Peyer's patch (tissue), 4 donors: ENCODE data around the gene HARS1. TPM values are rescaled to one million over a fixed set of nuclear protein-coding genes. Genes with fewer than 3 reads are reported as not detected.

Source experiments
- small RNA-seq, 2 donors: library from RNA; depleted of rRNA; stranded (forward); fragments of <200 nt; gene quantifications; one replicate each; pipeline ENCODE3, GENCODE V24; 2016
- total RNA-seq, 4 donors: library from RNA; depleted of rRNA; stranded (reverse); fragments of >200 nt; gene quantifications; one replicate each; pipeline ENCODE4 v1.1.0, GENCODE V29; 2016

The HARS1 gene
- total RNA-seq, 4 donors from 2014 or later: 24.3 to 55.3 (median 46.1) TPM

Small RNA genes lying within 50 kb of the gene (small RNA-seq; reads per million reads assigned to genes)
- gene VTRNA1-1 (67.7 to 83.6 reads per million in 2 donors), gene VTRNA1-2 (8.5 to 44.1 reads per million in 2 donors), gene VTRNA1-3 (0 to 0.23 reads per million in 2 donors)

Other genes starting within 250 kb of the HARS1 start
- gene EIF4EBP3, start 143.7 kb downstream of the HARS1 start, total RNA-seq: 10 to 100 TPM in 3 of 4 donors, not detected in 1; 32.4 to 46.1 (median 32.9) TPM
- gene SRA1, start 133.9 kb downstream of the HARS1 start, total RNA-seq: 10 to 100 TPM; 19.8 to 38.6 (median 27.5) TPM
- 10 to 100 TPM; 21.7 to 78.5 (median 62.4) TPM for gene APBB3, start 126.8 kb downstream of the HARS1 start, total RNA-seq
- 10 to 100 TPM; 41.9 to 51.3 (median 49.9) TPM for gene SLC35A4, start 126.5 kb downstream of the HARS1 start, total RNA-seq
- 10 to 100 TPM in 2 of 4 donors, 1 to 10 TPM in 2; 3.3 to 16.0 (median 7.4) TPM for gene CD14, start 58.2 kb downstream of the HARS1 start, total RNA-seq
- gene TMCO6, start 51.9 kb downstream of the HARS1 start, total RNA-seq: 10 to 100 TPM; 21.9 to 90.9 (median 42.2) TPM
- gene NDUFA2, start 43.7 kb downstream of the HARS1 start, total RNA-seq: 10 to 100 TPM; 51.2 to 90.2 (median 69.6) TPM
- 100 to 1,000 TPM in 1 of 4 donors, 10 to 100 TPM in 3; 40.5 to 167 (median 82.8) TPM for gene IK, start 43.5 kb downstream of the HARS1 start, total RNA-seq
- gene WDR55, start 26.5 kb downstream of the HARS1 start, total RNA-seq: 10 to 100 TPM; 31.3 to 66.8 (median 39.7) TPM
- gene DND1, start 17.8 kb downstream of the HARS1 start, total RNA-seq: 1 to 10 TPM in 3 of 4 donors, not detected in 1; 3.7 to 5.0 (median 3.8) TPM
- gene HARS2, start 85 bp upstream of the HARS1 start, total RNA-seq: 10 to 100 TPM; 21.5 to 49.6 (median 42.4) TPM
- gene ZMAT2, start 9.1 kb upstream of the HARS1 start, total RNA-seq: 10 to 100 TPM; 17.3 to 21.7 (median 21.1) TPM
- not detected for gene PCDHA1, start 94.8 kb upstream of the HARS1 start, total RNA-seq
- not detected for gene PCDHA2, start 103.5 kb upstream of the HARS1 start, total RNA-seq
- under 1 TPM in 1 of 4 donors, not detected in 3; 0.27 TPM for gene PCDHA3, start 109.7 kb upstream of the HARS1 start, total RNA-seq
- gene PCDHA4, start 115.7 kb upstream of the HARS1 start, total RNA-seq: 1 to 10 TPM in 1 of 4 donors, under 1 TPM in 1, not detected in 2; 0.54 to 2.6 TPM
- gene PCDHA5, start 130.2 kb upstream of the HARS1 start, total RNA-seq: under 1 TPM in 3 of 4 donors, not detected in 1; 0.27 to 0.88 (median 0.38) TPM
- under 1 TPM in 3 of 4 donors, not detected in 1; 0.35 to 0.57 (median 0.54) TPM for gene PCDHA6, start 136.6 kb upstream of the HARS1 start, total RNA-seq
- gene PCDHA7, start 142.9 kb upstream of the HARS1 start, total RNA-seq: 1 to 10 TPM in 2 of 4 donors, under 1 TPM in 1, not detected in 1; 0.27 to 1.7 (median 1.2) TPM
- 1 to 10 TPM in 1 of 4 donors, not detected in 3; 5.0 TPM for gene PCDHA8, start 149.8 kb upstream of the HARS1 start, total RNA-seq
- gene PCDHA9, start 157.0 kb upstream of the HARS1 start, total RNA-seq: under 1 TPM in 1 of 4 donors, not detected in 3; 0.83 TPM
- 1 to 10 TPM in 1 of 4 donors, under 1 TPM in 3; 0.38 to 5.8 (median 0.46) TPM for gene PCDHA10, start 164.5 kb upstream of the HARS1 start, total RNA-seq
- 1 to 10 TPM in 1 of 4 donors, under 1 TPM in 3; 0.27 to 5.8 (median 0.40) TPM for gene PCDHA11, start 177.6 kb upstream of the HARS1 start, total RNA-seq
- gene PCDHA12, start 183.9 kb upstream of the HARS1 start, total RNA-seq: 1 to 10 TPM in 1 of 4 donors, under 1 TPM in 2, not detected in 1; 0.27 to 1.1 (median 0.83) TPM
- 1 to 10 TPM in 1 of 4 donors, under 1 TPM in 1, not detected in 2; 0.27 to 3.3 TPM for gene PCDHA13, start 190.8 kb upstream of the HARS1 start, total RNA-seq
- gene PCDHAC1, start 234.9 kb upstream of the HARS1 start, total RNA-seq: 1 to 10 TPM in 1 of 4 donors, under 1 TPM in 1, not detected in 2; 0.54 to 2.5 TPM